Measurements from ENCODE around the gene PYCARD. TPM values are rescaled to one million over a fixed set of nuclear protein-coding genes. Genes with fewer than 3 reads are reported as not detected.
"Not testable (repeated sequence)": the region's sequence is repeated elsewhere in the genome, so short reads cannot be mapped to it uniquely, and the experiment has no call there.

PYCARD gene
- total RNA-seq, 1 donor from 2014 or later, result 33.1 TPM

GRCh38 chr16:31191697-31192428 lies 10.7 kb downstream of the PYCARD start:
- no peak for DNase-seq (ENCODE audit: extremely low read depth, low read depth, low spot score)

DNA sequence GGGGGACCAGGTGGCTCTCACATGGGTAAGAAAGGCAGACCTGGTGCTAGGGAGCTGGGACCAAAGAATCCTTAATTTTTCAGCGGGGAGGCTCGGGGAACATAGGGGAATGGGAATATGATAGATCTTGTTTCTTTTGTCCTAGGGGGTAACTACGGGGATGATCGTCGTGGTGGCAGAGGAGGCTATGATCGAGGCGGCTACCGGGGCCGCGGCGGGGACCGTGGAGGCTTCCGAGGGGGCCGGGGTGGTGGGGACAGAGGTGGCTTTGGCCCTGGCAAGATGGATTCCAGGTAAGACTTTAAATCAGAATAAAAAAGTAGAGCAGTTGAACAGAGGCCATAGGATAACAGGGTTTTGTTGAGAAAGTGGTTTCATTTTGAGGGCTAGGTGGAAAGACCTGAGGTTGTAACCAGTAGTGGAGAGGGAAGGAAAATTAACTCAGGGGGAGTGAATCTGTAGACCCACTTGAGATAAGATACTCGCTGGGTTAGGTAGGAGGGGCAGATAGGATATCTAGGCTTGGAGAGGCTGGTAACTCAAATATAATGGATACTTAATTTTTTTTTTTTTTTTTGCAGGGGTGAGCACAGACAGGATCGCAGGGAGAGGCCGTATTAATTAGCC lies 11.6 kb downstream of the PYCARD start:
- no peak for DNase-seq (ENCODE audit: extremely low read depth, low read depth, low spot score)

DNA sequence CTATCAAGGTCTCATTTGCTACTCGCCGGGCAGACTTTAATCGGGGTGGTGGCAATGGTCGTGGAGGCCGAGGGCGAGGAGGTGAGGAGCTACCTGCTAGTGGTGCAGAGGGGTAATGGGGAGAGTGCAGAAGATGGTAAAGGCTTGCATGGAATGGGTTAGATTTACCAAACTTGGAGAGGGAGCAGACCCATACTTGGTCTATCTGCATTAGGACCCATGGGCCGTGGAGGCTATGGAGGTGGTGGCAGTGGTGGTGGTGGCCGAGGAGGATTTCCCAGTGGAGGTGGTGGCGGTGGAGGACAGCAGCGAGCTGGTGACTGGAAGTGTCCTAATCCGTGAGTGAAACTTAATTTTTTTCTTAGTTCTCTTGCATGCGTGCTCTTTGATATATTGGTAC lies 12.5 kb downstream of the PYCARD start:
- no peak for DNase-seq (ENCODE audit: extremely low read depth, low read depth, low spot score)

GRCh38 chr16:31189412-31189778 lies 13.2 kb downstream of the PYCARD start:
- DNase-seq (ENCODE audit: extremely low read depth, low read depth, low spot score), result no peak

- DNase-seq (ENCODE audit: extremely low read depth, low read depth, low spot score), result no peak
Observed at GRCh38 chr16:31188450-31189411, 13.8 kb downstream of the PYCARD start.

DNA sequence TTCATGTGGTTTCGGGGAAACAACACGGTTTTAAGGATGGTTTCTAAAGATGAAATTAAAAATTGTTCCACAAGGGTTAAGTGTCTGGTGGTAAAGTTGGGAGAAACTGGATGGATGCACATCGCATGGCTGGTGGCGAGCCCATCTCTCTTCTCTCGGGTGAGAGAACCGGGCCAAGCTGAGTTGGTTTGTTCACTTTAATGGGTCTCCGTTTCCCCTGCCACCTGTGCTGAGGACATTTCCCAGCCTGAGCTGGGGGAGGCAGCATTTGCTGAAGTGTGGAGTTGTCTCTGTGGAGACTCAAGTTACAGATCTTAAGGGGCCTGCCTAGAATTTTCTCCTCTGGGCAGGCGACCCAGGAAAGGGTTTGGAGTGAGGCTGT lies 14.8 kb downstream of the PYCARD start:
- no peak for DNase-seq (ENCODE audit: extremely low read depth, low read depth, low spot score)

GRCh38 chr16:31186930-31187807 lies 15.4 kb downstream of the PYCARD start:
- DNase-seq (ENCODE audit: extremely low read depth, low read depth, low spot score), result no peak

DNA sequence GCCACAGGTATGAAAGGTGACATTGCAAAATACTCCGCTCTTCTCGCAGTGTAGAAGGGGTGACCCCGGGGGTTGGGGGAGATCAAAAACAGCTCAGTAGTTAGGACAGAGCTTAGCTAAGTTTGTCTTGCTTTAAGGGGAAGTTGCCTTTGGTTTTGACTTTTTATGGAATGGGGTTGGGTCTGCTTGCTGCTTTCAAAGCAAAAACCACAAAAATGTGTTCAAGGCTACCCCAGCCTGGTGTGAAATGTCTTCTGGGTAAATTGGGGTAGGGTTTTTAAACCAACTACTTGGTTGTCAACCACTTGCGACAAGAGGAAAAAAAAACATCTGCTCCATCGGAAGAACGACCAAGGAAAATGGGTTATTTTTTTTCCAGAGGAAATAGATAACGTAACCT lies 16.4 kb downstream of the PYCARD start:
- DNase-seq (ENCODE audit: extremely low read depth, low read depth, low spot score), result no peak

- DNase-seq (ENCODE audit: extremely low read depth, low read depth, low spot score), result no peak
Observed at GRCh38 chr16:31185339-31185738, 17.2 kb downstream of the PYCARD start.

GRCh38 chr16:31184888-31185287 lies 17.7 kb downstream of the PYCARD start:
- no peak for DNase-seq (ENCODE audit: extremely low read depth, low read depth, low spot score)

DNA sequence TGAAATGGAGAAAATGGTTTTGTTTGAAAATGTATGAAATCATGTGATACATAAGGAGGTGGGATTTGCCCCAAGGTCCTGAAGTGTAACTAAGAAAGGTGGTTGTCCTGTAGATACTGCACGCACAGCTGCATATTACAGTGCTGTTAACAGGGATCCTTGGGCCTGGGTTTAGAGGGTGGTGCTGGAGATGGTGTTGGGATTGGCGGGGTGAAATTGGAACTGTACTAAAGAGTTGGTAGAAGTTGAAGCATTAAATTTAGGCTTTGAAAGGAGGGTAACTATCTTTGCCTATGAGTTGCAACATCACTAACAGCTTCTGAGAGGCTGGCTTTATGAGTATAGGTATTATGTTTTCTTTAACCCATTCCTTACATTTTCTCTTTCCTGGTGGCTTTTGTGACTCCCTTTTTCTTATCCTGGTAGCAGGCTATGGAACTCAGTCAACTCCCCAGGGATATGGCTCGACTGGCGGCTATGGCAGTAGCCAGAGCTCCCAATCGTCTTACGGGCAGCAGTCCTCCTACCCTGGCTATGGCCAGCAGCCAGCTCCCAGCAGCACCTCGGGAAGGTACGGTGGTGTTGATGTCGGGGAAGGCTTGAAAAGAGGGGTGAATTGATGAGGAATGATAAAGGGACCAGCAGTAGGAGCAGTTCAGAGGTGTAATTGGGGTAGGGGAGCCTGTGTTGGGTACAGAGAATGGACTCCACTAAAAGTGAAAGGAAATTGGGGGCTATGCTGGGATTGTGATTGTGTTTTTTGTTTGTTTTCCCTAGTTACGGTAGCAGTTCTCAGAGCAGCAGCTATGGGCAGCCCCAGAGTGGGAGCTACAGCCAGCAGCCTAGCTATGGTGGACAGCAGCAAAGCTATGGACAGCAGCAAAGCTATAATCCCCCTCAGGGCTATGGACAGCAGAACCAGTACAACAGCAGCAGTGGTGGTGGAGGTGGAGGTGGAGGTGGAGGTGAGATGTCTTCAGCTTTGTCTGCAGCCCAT lies 18.8 kb downstream of the PYCARD start:
- no peak for DNase-seq (ENCODE audit: extremely low read depth, low read depth, low spot score)

GRCh38 chr16:31182391-31182790 lies 20.2 kb downstream of the PYCARD start:
- no peak for DNase-seq (ENCODE audit: extremely low read depth, low read depth, low spot score)

DNA sequence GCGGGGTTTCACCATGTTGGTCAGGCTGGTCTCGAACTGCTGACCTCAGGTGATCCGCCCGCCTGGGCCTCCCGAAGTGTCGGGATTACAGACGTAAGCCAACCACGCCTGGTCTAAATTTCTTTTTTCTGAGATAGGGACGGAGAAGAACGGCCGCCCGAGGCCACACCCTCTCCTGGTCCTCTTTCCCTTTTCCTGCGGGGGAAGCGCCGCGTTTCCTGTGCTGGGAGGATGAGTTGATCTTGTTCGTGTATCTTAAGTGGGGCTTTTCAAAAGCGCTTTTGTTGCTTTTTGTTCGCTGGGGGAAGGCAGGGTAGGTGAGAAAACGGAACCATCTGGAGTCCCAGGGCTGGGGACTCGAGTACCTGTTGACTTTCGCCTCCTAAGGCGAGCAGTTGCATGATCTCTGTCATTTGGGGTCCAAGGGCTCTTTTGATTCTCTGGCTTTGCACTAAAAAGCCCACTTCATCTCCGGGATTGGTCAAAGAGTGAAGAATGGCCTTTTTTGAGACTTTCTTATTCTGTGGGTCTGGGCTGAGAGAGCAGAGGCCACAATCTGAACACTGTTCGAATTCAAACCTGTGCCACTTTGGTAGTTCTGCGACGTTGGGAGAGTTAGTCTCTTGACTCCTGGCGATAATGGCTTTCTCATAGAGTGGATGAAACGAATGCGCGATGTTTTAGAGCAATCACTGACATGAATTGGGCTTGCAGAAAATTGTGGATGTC lies 21.3 kb downstream of the PYCARD start:
- no peak for DNase-seq (ENCODE audit: extremely low read depth, low read depth, low spot score)

DNA sequence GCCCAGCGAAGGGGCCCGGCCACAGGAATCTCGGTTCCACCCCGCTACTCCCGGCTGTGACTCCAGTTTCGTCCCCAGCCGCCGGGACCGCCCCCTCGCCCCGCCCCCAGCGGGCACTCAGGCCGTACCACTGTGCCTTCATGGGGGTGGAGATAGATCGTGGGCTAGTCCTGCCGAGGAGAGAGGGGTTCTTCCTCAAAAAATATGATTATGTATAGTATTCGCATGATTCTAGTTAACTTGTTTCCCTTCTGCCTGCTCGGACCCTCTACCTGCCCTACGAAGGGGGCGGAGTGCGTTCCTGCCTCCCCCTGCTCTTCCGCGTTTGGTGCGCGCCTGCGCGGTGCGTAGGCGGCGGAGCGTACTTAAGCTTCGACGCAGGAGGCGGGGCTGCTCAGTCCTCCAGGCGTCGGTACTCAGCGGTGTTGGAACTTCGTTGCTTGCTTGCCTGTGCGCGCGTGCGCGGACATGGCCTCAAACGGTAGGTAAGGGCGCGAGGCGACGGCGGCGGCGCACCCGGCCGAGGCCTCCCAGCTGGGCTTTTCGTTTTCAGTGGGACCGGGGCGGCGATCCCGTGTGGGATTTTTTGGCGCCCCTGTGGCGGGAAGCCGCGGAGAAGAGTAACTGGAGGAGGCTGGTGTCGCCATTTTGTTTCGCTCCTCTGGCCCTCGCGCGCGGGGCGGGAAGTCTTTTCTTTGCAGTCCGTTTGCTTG lies 22.7 kb downstream of the PYCARD start, which contains the start of gene FUS:
FUS (plus strand) TSS at position 393 of the 713 bp plus-strand sequence; CDS start at position 469, 76 bp downstream.
- peak; percentile 52 for DNase-seq (ENCODE audit: extremely low read depth, low read depth, low spot score)

DNA sequence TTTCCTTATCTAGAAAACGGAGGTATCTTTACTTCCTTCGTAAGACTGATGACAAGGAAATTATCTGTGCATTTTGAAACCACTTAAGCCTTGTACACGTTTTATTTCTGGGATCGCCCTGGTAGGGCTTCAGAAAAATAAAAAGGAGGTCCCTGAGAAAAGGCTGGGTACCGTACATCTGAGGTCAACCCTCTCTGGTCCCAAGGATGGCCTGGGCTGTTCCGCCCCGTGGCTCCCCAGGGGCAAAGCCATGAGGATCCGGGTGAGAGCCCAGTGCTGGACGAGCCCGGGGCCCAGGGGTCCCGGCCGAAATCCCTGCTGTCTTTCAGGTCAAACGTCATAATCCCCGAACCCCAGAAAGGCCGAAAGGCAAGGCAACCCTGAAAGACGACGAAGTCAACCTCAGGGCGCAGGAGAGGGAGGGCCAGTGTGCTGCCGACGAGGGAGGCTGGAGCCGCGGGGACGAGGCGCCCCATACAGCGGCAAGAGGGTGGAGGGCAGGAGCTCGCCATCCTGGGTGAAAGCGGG lies 23.3 kb downstream of the PYCARD start:
- DNase-seq (ENCODE audit: extremely low read depth, low read depth, low spot score), result no peak

DNA sequence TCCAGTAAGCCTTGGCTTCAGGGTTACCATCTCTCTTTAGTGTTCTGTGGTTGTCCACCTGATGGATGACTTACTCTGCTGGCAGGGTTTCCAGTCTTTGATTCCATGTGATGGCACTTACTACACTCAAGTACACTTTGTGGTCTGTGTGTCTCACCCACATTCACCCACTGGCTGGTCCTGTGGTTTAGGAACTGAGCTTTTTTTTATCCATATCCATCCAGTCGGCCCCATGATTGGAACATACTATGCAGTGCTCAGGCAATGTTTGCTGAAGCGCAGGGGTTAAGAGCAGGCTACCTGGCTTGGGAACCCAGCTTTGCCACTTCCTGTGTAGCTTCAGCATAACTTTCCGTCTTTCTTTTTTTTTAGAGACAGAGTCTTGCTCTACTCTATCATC lies 25.4 kb downstream of the PYCARD start:
- no peak for DNase-seq (ENCODE audit: extremely low read depth, low read depth, low spot score)

- DNase-seq (ENCODE audit: extremely low read depth, low read depth, low spot score), result not testable (repeated sequence)
Observed at GRCh38 chr16:31170048-31170447, 32.5 kb downstream of the PYCARD start.

GRCh38 chr16:31168848-31169247 lies 33.7 kb downstream of the PYCARD start:
- no peak for DNase-seq (ENCODE audit: extremely low read depth, low read depth, low spot score)
